Measurements from ENCODE around the gene HMGXB4. TPM values are rescaled to one million over a fixed set of nuclear protein-coding genes. Genes with fewer than 3 reads are reported as not detected.

HMGXB4 gene
- total and polyA plus RNA-seq, 2 of the 8 experiments (the other 6 are each of a cell fraction or from before 2014, with no cell fraction given): 20.9 to 41.3 TPM

GRCh38 chr22:35308480-35309021, 51.3 kb downstream of the HMGXB4 start (continued):
- TF ChIP-seq HDAC6 (IDR thresholded peaks at IDR 0.05; ENCODE audit: low read depth, low read length): no peak
- TF ChIP-seq ZNF274 (IDR thresholded peaks at IDR 0.05; ENCODE audit: borderline replicate concordance, extremely low read depth, low read length): no peak
- TF ChIP-seq TAF7 (optimal IDR thresholded peaks at IDR 0.05; ENCODE audit: borderline replicate concordance, low read depth, low read length): no peak
- no peak for TF ChIP-seq ASH2L (IDR thresholded peaks at IDR 0.05; ENCODE audit: low read length)
- TF ChIP-seq RNF2 (IDR thresholded peaks at IDR 0.05; ENCODE audit: borderline replicate concordance, low read depth, low read length, missing control alignments, poor library complexity, severe bottlenecking): no peak

Data from H1 (cell line).